Dedifferentiated amniotic fluid mesenchymal stem cell (primary cell): ENCODE measurements around the gene SLC12A1.
A peak's percentile ranks its signal among the peaks of the same experiment; 100 is the strongest.
"Not testable (repeated sequence)": the region's sequence is repeated elsewhere in the genome, so short reads cannot be mapped to it uniquely, and the experiment has no call there.

Experiments
- DNase-seq: peaks from one replicate; pipeline ENCODE4 v3.0.0-alpha.2; 2016; ENCODE audit errors: extremely low spot score

The SLC12A1 gene

DNA sequence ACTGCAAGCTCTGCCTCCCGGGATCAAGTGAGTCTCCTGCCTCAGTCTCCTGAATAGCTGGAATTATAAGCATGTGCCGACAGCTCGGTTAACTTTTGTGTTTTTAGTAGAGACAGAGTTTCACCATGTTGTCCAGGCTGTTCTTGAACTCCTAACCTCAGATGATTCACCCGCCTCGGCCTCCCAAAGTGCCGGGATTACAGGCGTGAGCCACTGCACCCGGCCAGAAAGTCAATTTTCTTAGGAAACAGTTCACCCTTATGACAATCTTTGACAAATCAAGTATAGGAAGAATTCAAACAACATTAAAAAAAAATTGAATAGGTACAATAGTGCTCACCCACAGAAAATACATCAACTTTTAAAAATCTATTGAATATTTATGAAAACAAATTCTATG lies 101.5 kb downstream of the SLC12A1 start:
- DNase-seq, result no peak

- DNase-seq, result no peak
Observed at GRCh38 chr15:48309740-48310139, 103.6 kb downstream of the SLC12A1 start.

- DNase-seq, result no peak
Observed at GRCh38 chr15:48313216-48313615, 107.1 kb downstream of the SLC12A1 start.

GRCh38 chr15:48315041-48315440 lies 108.9 kb downstream of the SLC12A1 start:
- DNase-seq, result no peak

DNA sequence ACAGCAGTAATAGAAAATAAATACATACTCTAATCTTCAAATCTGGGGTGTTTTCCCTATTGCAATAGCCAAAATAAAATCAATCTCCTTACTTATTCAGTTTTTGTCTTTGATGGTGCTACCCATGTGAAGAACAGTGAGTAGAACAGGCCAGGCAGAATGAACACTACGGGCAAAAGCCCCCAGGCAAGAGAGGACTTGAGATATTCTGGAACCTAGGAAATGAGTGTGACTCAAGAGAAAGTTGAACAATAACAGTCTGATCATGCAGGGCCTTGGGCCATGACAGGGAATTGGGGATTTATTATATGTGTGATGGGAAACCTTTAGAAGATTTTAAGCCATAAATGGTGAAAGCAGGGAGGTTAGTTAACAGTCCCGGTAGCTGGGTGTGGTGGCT lies 111.1 kb downstream of the SLC12A1 start:
- DNase-seq, result no peak

DNA sequence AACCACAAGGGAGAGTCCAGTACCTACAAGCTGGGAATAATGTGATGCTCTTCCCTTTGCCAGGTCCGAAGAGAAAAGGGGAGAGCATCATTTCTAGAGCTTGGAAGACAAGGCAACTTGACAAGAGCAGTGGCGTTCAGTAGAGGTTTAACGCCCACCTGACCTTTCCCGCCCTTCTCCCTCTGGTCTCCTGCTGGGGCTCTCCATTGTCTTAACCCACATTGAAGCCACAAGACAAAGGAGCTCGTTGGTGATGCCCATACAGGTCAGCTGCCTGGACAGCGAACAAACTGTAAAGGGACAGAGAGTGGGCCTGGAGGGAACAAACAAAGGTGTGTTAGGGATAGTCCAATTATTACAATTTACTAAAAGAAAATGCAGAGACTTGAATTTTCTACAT lies 112.0 kb downstream of the SLC12A1 start:
- no peak for DNase-seq

DNA sequence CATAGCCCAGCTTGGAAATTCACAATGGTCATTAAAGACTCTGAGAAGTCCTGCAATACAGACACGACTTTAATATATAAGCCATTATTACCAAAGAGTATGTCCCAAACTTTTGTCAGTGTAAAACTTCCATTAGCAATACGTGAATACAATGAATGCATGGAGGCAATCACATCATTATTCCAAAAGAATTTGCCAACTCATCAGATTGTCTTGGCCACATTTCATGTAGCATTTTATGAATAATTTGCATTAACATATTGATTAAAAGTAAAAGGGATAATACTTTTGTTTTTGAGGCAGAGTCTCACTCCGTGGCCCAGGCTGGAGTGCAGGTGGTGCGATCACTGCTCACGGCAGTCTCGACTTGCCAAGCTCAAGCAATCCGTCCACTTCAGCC lies 117.2 kb downstream of the SLC12A1 start:
- no peak for DNase-seq

DNA sequence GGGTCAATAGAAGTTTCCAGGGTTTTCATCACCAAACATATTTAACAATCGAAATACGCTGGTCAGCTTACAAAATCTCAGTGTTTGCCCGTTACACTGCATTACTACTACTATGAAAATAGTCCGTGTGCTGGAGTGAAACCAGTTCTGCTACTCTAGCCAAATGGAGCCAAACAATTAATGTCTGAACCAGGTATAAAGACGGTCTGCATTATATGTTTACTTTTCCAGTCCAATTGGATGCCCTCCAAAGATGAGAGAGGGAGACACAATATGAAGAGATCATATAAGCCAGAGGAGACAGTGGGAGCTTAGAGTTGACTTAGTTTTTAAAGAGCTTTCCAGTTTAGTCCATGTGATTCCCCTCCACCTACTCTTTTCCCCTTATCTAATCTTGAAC lies 118.8 kb downstream of the SLC12A1 start:
- no peak for DNase-seq

DNA sequence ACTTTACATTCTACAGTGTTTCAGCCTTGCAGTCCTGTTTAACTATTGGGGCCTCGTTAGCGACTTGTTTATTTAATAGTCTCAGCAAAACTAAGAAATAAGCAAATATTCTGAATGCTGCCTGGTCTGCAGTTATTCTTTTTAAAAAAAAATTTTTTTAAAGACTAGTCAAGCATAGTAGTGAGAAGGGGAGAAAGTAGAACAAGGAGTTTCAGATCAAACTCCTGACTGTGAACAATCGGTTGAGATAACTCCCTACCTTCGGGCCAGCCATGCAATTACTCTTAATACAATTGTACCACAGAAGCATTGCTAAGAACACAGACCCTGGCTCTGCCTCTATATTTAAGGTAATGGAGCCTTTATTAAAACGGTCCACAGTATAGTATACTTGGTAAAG lies 119.3 kb downstream of the SLC12A1 start:
- no peak for DNase-seq

DNA sequence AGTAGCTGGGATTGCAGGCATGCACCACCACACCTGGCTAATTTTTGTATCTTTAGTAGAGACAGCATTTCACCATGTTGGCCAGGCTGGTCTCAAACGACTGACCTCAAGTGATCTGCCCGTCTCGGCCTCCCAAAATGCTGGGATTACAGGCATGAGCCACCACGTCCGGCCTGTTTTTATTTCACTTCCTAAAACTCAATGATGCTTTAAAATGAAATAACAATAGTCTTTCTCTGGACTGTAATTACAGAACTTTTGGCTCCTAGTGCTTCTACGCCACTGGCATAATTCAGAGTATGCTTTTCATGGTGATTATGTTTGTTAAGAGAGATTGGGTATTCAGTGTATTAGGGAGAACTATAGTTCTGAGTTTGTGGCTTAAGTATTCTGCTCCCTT lies 120.1 kb downstream of the SLC12A1 start:
- DNase-seq, result not testable (repeated sequence)

DNA sequence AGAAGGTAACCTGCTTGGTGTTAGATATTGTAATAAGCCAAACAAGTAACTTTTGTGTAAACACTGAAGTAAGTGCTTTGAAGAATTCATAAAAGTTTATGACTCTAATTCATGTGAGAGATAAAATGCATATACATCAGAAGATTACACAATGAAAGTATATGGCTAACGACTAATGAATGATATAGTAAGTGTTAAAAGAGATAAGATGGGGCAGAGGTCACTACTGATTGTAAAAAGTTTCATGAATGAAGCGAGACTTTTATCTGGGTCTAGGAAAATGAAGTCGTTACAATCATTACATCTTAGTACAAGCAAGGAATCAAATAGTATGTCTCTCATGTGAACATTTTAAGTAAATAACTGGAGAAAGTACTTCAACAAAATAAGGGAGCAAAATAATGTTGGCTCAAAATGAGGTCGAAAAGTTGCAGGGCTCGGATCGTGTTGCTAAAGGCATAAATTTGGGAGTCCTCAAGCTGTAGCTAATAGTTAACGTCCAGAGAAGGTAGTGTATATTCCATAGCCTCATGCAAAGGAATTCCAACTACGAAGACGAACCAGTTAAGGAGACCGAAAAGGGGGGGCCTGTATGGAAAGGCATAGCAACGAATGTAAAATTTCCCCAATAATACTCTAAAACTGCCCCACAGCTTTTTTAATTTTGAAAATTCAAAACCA lies 124.1 kb downstream of the SLC12A1 start:
- no peak for DNase-seq

- peak; percentile 64 for DNase-seq
Observed at GRCh38 chr15:48330855-48331795, 125.0 kb downstream of the SLC12A1 start, which contains the start of gene DUT. DUT (plus strand) TSS chr15:48331429; CDS start chr15:48331516, 87 bp downstream.

GRCh38 chr15:48331796-48332641 lies 125.9 kb downstream of the SLC12A1 start:
- peak; percentile 34 for DNase-seq

DNA sequence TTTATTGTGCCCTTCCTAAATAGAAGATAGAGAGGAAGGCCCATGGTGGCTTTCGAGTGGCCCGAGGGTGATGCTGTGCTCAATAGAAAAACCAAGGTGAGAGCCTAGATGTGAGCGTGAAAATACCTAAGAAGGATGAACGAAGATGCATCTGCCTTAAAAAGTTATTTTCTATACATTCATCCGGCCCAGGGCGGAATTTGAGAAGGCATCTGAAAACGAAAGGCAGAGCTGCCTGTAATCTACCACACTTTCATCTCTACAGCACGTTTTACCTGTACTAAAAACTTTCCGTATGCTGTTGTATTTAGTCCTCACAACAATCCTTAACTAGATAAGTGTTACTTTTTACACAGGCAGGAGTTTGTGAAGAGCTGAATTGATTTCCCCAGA lies 126.5 kb downstream of the SLC12A1 start:
- no peak for DNase-seq

GRCh38 chr15:48333540-48333939 lies 127.4 kb downstream of the SLC12A1 start:
- DNase-seq, result no peak

- DNase-seq, result no peak
Observed at GRCh38 chr15:48334260-48334659, 128.2 kb downstream of the SLC12A1 start.

DNA sequence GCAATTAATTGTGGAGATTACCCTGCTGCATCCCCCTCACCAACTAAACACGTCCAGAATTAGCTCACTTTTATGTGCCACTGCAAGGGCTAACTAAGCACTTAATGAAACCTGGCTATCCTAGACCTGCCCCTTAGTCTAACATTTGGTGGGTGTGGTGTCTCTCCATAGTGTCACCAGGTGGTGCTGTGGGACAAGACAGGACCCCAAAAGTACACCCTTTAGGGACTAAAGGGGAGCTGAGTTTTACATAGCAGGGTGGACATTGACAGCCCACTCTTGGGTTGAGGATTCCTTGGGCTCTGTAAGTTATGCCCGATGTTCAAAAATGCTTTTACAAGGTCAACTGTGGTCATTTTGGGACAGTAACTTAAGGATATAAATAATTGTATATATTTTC lies 130.8 kb downstream of the SLC12A1 start:
- no peak for DNase-seq

DNA sequence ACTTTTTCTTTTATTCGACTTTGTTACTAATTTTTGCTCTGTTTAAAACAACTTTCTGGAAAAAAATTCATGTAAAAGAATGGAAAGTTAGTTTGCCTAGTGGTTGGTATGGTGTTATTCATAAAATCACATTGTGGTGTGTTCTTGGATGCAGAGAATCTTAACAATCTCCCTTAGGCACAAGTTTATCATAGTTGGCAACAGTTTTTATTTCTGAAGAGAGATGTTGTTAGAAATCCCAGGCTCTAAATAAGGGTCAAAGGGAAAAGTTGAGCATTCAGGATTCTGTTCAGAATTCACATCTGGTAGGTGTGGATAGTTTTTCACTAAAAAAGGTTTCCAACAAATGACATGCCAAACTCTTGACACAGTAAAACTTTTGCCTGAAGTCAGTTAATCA lies 131.5 kb downstream of the SLC12A1 start:
- no peak for DNase-seq

GRCh38 chr15:48340111-48340510 lies 134.0 kb downstream of the SLC12A1 start:
- no peak for DNase-seq

GRCh38 chr15:48343865-48344264 lies 137.8 kb downstream of the SLC12A1 start:
- DNase-seq, result no peak

DNA sequence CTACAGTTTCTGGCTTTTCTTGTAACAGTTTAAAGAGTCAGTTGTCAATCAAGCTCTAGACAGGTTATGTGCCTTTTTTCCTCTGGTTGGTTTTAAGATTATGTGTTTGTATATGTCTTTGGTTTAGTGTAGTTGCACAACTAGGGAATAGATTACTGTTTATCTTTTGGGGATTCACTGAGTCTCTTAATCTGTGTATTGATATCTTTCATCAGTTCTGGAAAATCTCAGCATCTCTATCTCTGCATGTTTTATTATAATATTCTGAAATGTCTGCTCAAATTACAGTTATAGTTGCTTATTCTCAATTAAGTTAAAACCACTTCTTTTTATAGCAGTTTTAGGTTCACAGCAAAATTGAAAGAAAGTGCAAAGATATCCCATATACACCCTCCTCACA lies 139.4 kb downstream of the SLC12A1 start:
- no peak for DNase-seq

DNA sequence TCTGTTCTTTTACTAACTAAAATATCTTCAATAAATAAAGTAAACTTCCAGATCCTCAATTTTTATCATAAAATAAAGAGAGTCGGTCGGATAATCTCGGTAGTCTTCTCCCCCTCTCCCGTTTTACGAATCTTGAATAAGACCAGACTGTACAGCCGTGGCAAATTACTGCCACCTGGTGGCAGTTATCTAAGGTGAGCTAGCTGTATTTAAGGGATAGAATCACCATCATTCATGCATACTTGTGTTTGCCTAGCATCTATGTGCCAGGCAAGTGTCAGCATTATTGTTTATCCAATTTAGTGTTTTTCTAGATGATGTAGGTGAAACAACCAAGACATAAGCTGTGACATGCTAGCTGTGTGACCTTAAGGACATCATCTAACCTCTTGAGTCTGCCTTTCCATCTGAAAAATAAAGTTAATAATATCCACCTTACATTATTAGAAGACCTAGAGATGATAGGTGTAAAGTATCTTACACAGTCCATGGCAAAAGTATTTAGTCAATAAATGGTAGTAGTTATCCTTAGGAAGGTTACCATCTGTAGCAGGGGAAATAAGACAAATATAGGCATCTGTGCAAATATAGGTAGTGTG lies 146.5 kb downstream of the SLC12A1 start:
- DNase-seq, result peak; percentile 46
